Activated CD4-positive, alpha-beta T cell treated with anti-CD3 and anti-CD28 coated beads for 36 hours (primary cell): ENCODE data around the gene LSP1. TPM values are rescaled to one million over a fixed set of nuclear protein-coding genes. Genes with fewer than 3 reads are reported as not detected.

Experiments
- ATAC-seq: fragments of 200-7000 bp; cut with Tn5 transposase; one replicate; pipeline ENCODE4 v1.10.0; 2021; ENCODE audit warnings: mild to moderate bottlenecking, moderate library complexity
- CTCF ChIA-PET: fragments of 350-600 bp; sonication (Branson Sonifier 250); formaldehyde crosslinking; loops from one replicate; lab custom pipeline; 2021; ENCODE audit warnings: antibody characterized with exemption; lab: Charles Lee
- POLR2A ChIA-PET: fragments of 350-600 bp; sonication (Branson Sonifier 250); formaldehyde crosslinking; loops from one replicate; lab custom pipeline; 2021; ENCODE audit warnings: antibody characterized with exemption, inconsistent platforms; lab: Charles Lee
- DNase-seq: peaks from one replicate; pipeline ENCODE4 v3.0.0-alpha.2; 2020
- H3K27ac Mint-ChIP-seq: one replicate; pipeline ENCODE4 v1.8.0; 2021; ENCODE audit warnings: mixed read lengths
- H3K27me3 Mint-ChIP-seq: one replicate; pipeline ENCODE4 v1.8.0; 2021; ENCODE audit warnings: mixed read lengths
- H3K36me3 Mint-ChIP-seq: one replicate; pipeline ENCODE4 v1.8.0; 2021; ENCODE audit warnings: low read depth, mixed read lengths
- H3K4me1 Mint-ChIP-seq: one replicate; pipeline ENCODE4 v1.8.0; 2021; ENCODE audit warnings: mixed read lengths
- H3K4me3 Mint-ChIP-seq: one replicate; pipeline ENCODE4 v1.8.0; 2021; ENCODE audit warnings: mild to moderate bottlenecking, moderate library complexity, mixed read lengths
- H3K9me3 Mint-ChIP-seq: one replicate; pipeline ENCODE4 v1.8.0; 2021; ENCODE audit warnings: low read depth, mixed read lengths
- intact Hi-C, 2 experiments: fragments of 100-400 bp; cut with DNase I in 1 of 2; cut with micrococcal nuclease in 1 of 2; formaldehyde crosslinking; loops; one replicate each; pipeline versions ENCODE4 v1.14.2 to v1.15.1; 2022 to 2024; cut with DNase I, micrococcal nuclease
- total RNA-seq, 2 experiments: library from RNA; stranded (reverse); gene quantifications; one replicate each; pipeline ENCODE4 v1.2.3, GENCODE V29; 2021

Gene LSP1
- total RNA-seq, 2 experiments from 2014 or later: 193 to 227 TPM

GRCh38 chr11:1861435-1862411 is 8.8 kb downstream of the LSP1 start:
- ChIA-PET CTCF (interaction anchor here (1.3 kb wide), 1 partner anchor 168 kb away, joined by 3 read pairs; no protein-coding TSS in a partner anchor), POLR2A (no interaction called here)
- DNase-seq: no peak
- no peaks in the 10 kb centered on the region for H3K27me3 Mint-ChIP-seq
- no peak for ATAC-seq
- H3K9me3 Mint-ChIP-seq: no peaks in the 10 kb centered on the region
- no peak overlapping the region for H3K4me3 Mint-ChIP-seq
- H3K27ac Mint-ChIP-seq: no peak overlapping the region
- intact Hi-C loops: no loop called here
- H3K4me1 Mint-ChIP-seq: peaks cover 17% of the 10 kb centered on the region
- no peaks in the 10 kb centered on the region for H3K36me3 Mint-ChIP-seq

GRCh38 chr11:1862588-1863351 is 9.9 kb downstream of the LSP1 start:
- ATAC-seq: no peak
- Mint-ChIP-seq H3K27ac (no peak overlapping the region), H3K4me3 (no peak overlapping the region), H3K9me3 (no peaks in the 10 kb centered on the region), H3K4me1 (peaks cover 19% of the 10 kb centered on the region), H3K36me3 (no peaks in the 10 kb centered on the region), H3K27me3 (no peaks in the 10 kb centered on the region)
- ChIA-PET POLR2A (no interaction called here), CTCF (interaction anchor here (1.3 kb wide), 1 partner anchor 169 kb away, joined by 3 read pairs; no protein-coding TSS in a partner anchor)
- intact Hi-C loops: no loop called here
- no peak for DNase-seq

GRCh38 chr11:1863352-1864216 is 10.7 kb downstream of the LSP1 start:
- intact Hi-C loops: no loop called here
- H3K27me3 Mint-ChIP-seq: no peaks in the 10 kb centered on the region
- H3K4me1 Mint-ChIP-seq: peaks cover 16% of the 10 kb centered on the region
- POLR2A ChIA-PET: no interaction called here
- H3K4me3 Mint-ChIP-seq: no peak overlapping the region
- ATAC-seq (no peak), DNase-seq (no peak)
- no peaks in the 10 kb centered on the region for H3K9me3 Mint-ChIP-seq
- no peaks in the 10 kb centered on the region for H3K36me3 Mint-ChIP-seq
- CTCF ChIA-PET: no interaction called here
- no peak overlapping the region for H3K27ac Mint-ChIP-seq

GRCh38 chr11:1864231-1864630 is 11.3 kb downstream of the LSP1 start:
- intact Hi-C loops: no loop called here
- H3K4me1 Mint-ChIP-seq: peaks cover 18% of the 10 kb centered on the region
- no peaks in the 10 kb centered on the region for H3K9me3 Mint-ChIP-seq
- POLR2A ChIA-PET: no interaction called here
- no peak for DNase-seq
- CTCF ChIA-PET: no interaction called here
- H3K36me3 Mint-ChIP-seq: no peaks in the 10 kb centered on the region
- no peak overlapping the region for H3K4me3 Mint-ChIP-seq
- ATAC-seq: no peak
- H3K27me3 Mint-ChIP-seq: no peaks in the 10 kb centered on the region
- H3K27ac Mint-ChIP-seq: no peak overlapping the region

GRCh38 chr11:1864831-1865665 is 12.2 kb downstream of the LSP1 start:
- Mint-ChIP-seq H3K4me3 (no peak overlapping the region), H3K27ac (no peak overlapping the region), H3K27me3 (no peaks in the 10 kb centered on the region), H3K9me3 (no peaks in the 10 kb centered on the region), H3K4me1 (peaks cover 25% of the 10 kb centered on the region), H3K36me3 (no peaks in the 10 kb centered on the region)
- ATAC-seq (no peak), DNase-seq (no peak)
- POLR2A ChIA-PET: interaction anchor here (0.8 kb wide), 1 partner anchor 278 kb away, joined by 3 read pairs; no protein-coding TSS in a partner anchor
- intact Hi-C loops: no loop called here
- CTCF ChIA-PET: interaction anchor here (1.0 to 1.6 kb wide), 2 partner anchors 11 to 17 kb away, joined by 3 to 4 read pairs; no protein-coding TSS in a partner anchor

- DNase-seq: no peak
- no peaks in the 10 kb centered on the region for H3K27me3 Mint-ChIP-seq
- peaks cover 2% of the 10 kb centered on the region for H3K36me3 Mint-ChIP-seq
- ATAC-seq: no peak
- ChIA-PET POLR2A (interaction anchor here (0.6 to 0.8 kb wide), 3 partner anchors 10 to 276 kb away, joined by 3 read pairs; no protein-coding TSS in a partner anchor), CTCF (interaction anchor here (0.6 to 1.6 kb wide), 3 partner anchors 10 to 291 kb away, joined by 3 to 4 read pairs (median 3); no protein-coding TSS in a partner anchor)
- no peak overlapping the region for H3K4me3 Mint-ChIP-seq
- no peak overlapping the region for H3K27ac Mint-ChIP-seq
- H3K4me1 Mint-ChIP-seq: peaks cover 37% of the 10 kb centered on the region
- intact Hi-C loops: no loop called here
- H3K9me3 Mint-ChIP-seq: no peaks in the 10 kb centered on the region
Observed at GRCh38 chr11:1866226-1866625, 13.3 kb downstream of the LSP1 start.

GRCh38 chr11:1866776-1867175 is 13.9 kb downstream of the LSP1 start:
- H3K36me3 Mint-ChIP-seq: peaks cover 2% of the 10 kb centered on the region
- ATAC-seq (no peak), DNase-seq (no peak)
- POLR2A ChIA-PET: interaction anchor here (0.6 kb wide), 1 partner anchor 23 kb away, joined by 3 read pairs; no protein-coding TSS in a partner anchor
- no peaks in the 10 kb centered on the region for H3K9me3 Mint-ChIP-seq
- no peak overlapping the region for H3K4me3 Mint-ChIP-seq
- CTCF ChIA-PET: no interaction called here
- H3K27me3 Mint-ChIP-seq: no peaks in the 10 kb centered on the region
- H3K27ac Mint-ChIP-seq: no peak overlapping the region
- intact Hi-C loops: no loop called here
- H3K4me1 Mint-ChIP-seq: peaks cover 38% of the 10 kb centered on the region

- no peaks in the 10 kb centered on the region for H3K27me3 Mint-ChIP-seq
- intact Hi-C loops: no loop called here
- ChIA-PET CTCF (no interaction called here), POLR2A (no interaction called here)
- H3K27ac Mint-ChIP-seq: no peak overlapping the region
- ATAC-seq (no peak), DNase-seq (no peak)
- no peaks in the 10 kb centered on the region for H3K9me3 Mint-ChIP-seq
- peaks cover 2% of the 10 kb centered on the region for H3K36me3 Mint-ChIP-seq
- H3K4me3 Mint-ChIP-seq: no peak overlapping the region
- peaks cover 43% of the 10 kb centered on the region for H3K4me1 Mint-ChIP-seq
Observed at GRCh38 chr11:1867381-1867780, 14.5 kb downstream of the LSP1 start.

GRCh38 chr11:1868056-1868635 is 15.3 kb downstream of the LSP1 start:
- ChIA-PET CTCF (no interaction called here), POLR2A (no interaction called here)
- Mint-ChIP-seq H3K9me3 (no peaks in the 10 kb centered on the region), H3K36me3 (peaks cover 2% of the 10 kb centered on the region), H3K27ac (no peak overlapping the region), H3K4me3 (no peak overlapping the region), H3K4me1 (peaks cover 48% of the 10 kb centered on the region), H3K27me3 (no peaks in the 10 kb centered on the region)
- DNase-seq (no peak), ATAC-seq (no peak)
- intact Hi-C loops: no loop called here
